PFSK-1 (cell line): ENCODE measurements around the gene SDHAF1.

Experiments used
- POLR2AphosphoS5 ChIP-seq: IDR thresholded peaks from 2 replicates; pipeline ENCODE4 v1.6.1; 2012; ENCODE audit warnings: low read depth, mild to moderate bottlenecking, control low read depth, low read length, moderate library complexity
- SIN3A ChIP-seq: IDR thresholded peaks from 2 replicates; pipeline ENCODE4 v1.6.1; 2012; ENCODE audit warnings: mild to moderate bottlenecking, low read length, moderate library complexity, borderline replicate concordance; ENCODE audit not compliant: insufficient read depth

- TF ChIP-seq SIN3A: no peak
- no peak for TF ChIP-seq POLR2AphosphoS5
These were observed 19.3 kb upstream of the SDHAF1 start for GRCh38 chr19:35975608-35976214.
